ENCODE data around the gene NUDT13.
"Not testable (repeated sequence)": the region's sequence is repeated elsewhere in the genome, so short reads cannot be mapped to it uniquely, and the experiment has no call there.

Gene NUDT13

GRCh38 chr10:73106301-73106700 lies 4.0 kb upstream of the NUDT13 start:
- FAIRE-seq, result no peak

- FAIRE-seq, result not testable (repeated sequence)
Measured at GRCh38 chr10:73109248-73109652, 1.0 kb upstream of the NUDT13 start.

- FAIRE-seq, result not testable (repeated sequence)
Measured at GRCh38 chr10:73112032-73112431, 1.8 kb downstream of the NUDT13 start.

GRCh38 chr10:73113551-73113950 lies 3.3 kb downstream of the NUDT13 start:
- no peak for FAIRE-seq

GRCh38 chr10:73116017-73116416 lies 5.8 kb downstream of the NUDT13 start:
- no peak for FAIRE-seq

GRCh38 chr10:73117976-73118743 lies 7.9 kb downstream of the NUDT13 start:
- no peak for FAIRE-seq

- FAIRE-seq, result no peak
Measured at GRCh38 chr10:73119457-73119856, 9.2 kb downstream of the NUDT13 start.

- FAIRE-seq, result no peak
Measured at GRCh38 chr10:73119952-73120351, 9.7 kb downstream of the NUDT13 start.

- FAIRE-seq, result no peak
Measured at GRCh38 chr10:73126343-73126742, 16.1 kb downstream of the NUDT13 start.

GRCh38 chr10:73131301-73131700 lies 21.0 kb downstream of the NUDT13 start:
- no peak for FAIRE-seq

GRCh38 chr10:73131913-73132686 lies 21.8 kb downstream of the NUDT13 start:
- no peak for FAIRE-seq

- no peak for FAIRE-seq
Measured at GRCh38 chr10:73134727-73135126, 24.5 kb downstream of the NUDT13 start.

- no peak for FAIRE-seq
Measured at GRCh38 chr10:73136627-73137026, 26.4 kb downstream of the NUDT13 start.

GRCh38 chr10:73139251-73139650 lies 29.0 kb downstream of the NUDT13 start:
- no peak for FAIRE-seq

- no peak for FAIRE-seq
Measured at GRCh38 chr10:73141603-73142002, 31.3 kb downstream of the NUDT13 start.

- FAIRE-seq, result not testable (repeated sequence)
Measured at GRCh38 chr10:73150633-73151413, 40.6 kb downstream of the NUDT13 start.

- no peak for FAIRE-seq
Measured at GRCh38 chr10:73152009-73152408, 41.8 kb downstream of the NUDT13 start.

- no peak for FAIRE-seq
Measured at GRCh38 chr10:73156054-73156453, 45.8 kb downstream of the NUDT13 start.

GRCh38 chr10:73159038-73159648 lies 48.9 kb downstream of the NUDT13 start:
- no peak for FAIRE-seq

- no peak for FAIRE-seq
Measured at GRCh38 chr10:73161079-73161478, 50.8 kb downstream of the NUDT13 start.

GRCh38 chr10:73161662-73162061 lies 51.4 kb downstream of the NUDT13 start:
- no peak for FAIRE-seq

GRCh38 chr10:73163096-73163495 lies 52.8 kb downstream of the NUDT13 start:
- FAIRE-seq, result no peak

- no peak for FAIRE-seq
Measured at GRCh38 chr10:73166972-73167371, 56.7 kb downstream of the NUDT13 start.

Measured in colon (tissue), 2 donors.